Measurements from ENCODE around the gene SUPV3L1.
"Not testable (repeated sequence)": the region's sequence is repeated elsewhere in the genome, so short reads cannot be mapped to it uniquely, and the experiment has no call there.

SUPV3L1 gene

DNA sequence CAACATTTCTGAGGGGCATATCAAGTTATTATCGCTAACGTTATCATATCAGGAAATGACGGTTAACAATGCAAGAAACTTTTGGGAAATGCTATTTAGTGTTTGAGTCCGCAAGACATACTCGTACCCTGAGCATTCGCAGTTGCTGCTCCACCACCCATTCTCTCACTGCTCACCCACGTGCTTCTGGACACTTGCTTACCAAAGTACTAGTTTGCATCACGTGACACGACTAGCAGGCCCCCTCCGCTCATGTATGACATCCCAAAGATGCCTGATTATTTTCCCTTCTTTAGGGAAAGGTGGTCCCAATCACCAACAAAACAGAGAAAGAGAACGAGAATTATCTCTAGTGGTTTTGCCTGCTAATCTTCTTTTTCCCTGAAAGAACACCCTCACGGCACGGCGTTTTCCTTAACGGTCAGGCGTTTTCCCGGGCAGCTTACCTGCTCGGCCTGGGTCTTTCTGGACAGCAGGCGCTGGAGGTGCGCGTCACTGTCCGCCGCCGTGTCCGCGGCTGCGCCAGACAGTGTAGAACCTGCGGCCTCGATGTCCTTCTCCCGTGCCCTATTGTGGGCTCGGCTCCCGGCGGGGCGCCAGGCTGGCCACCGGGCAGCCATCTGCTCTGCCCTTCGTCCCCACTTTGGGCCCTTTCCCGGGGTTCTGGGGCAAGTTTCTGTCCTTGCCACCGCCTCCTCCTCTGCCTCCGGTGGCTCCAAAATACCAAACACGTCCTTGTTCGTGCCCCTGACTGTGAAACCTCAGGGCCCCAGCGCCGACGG is at the start of gene SUPV3L1:
Gene SUPV3L1 (plus strand): TSS at position 492 of the 782 bp plus-strand sequence. CDS start 58 bp downstream, at position 550.
- in situ Hi-C loops (cut with MboI; ENCODE audit: low sequenced_read_pairs) = no loop called here

DNA sequence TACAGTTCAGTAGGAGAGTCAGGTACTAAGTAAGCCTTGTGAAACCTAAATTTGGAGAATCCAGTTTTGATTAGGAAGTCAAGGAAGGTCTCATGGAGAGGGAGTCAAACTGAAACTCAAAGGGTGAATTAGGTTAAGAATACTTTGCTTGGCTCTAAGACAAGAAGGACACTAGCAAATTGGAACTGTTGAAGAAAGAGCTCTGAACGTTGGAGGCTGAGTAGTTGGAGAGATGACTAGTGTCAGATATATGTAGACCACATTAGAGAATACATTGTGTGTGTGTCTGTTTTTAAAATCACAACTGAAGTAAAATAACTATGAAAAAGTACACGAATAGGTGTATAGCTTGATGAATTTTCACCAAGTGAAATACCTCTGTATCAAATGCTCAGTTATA is 49.8 kb upstream of the SUPV3L1 start:
- in situ Hi-C loops (cut with MboI; ENCODE audit: low sequenced_read_pairs) = no loop called here

DNA sequence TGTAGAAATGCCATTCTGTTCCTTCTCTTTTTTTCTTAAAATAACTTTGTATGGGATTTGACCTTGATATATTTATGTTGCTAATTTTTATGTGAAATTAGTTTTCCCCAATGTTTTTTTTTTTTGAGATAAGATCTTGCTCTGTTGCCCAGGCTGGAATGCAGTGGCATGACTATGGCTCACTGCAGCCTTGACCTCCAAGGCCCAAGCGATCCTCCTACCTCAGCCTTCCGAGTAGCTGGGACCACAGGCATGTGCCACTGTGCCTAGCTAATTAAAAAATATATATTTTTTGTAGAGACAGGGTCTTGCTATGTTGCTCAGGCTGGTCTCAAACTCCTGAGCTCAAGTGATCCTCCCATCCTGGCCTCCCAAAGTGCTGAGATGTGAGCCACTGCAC is 40.1 kb upstream of the SUPV3L1 start:
- in situ Hi-C loops (cut with MboI; ENCODE audit: low sequenced_read_pairs) = no loop called here

DNA sequence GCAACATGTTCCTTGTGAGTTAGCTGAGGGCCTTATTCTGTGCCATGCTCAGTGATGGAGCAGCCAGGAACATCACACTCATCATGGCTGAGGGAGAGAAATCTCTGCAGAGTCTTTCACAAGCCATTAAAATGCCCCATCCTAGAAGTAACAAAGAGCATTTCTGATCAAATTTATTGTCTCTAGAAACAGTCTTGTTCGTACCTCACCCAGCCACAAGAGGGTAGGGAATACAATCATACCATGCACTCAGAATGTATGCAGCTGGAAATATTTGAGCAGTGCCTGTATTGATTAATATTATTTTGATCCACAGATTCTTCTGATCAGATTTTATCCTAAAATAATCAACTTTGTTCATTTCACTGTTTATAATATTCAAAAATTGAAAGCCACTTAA is 38.7 kb upstream of the SUPV3L1 start:
- in situ Hi-C loops (cut with MboI; ENCODE audit: low sequenced_read_pairs) = no loop called here

DNA sequence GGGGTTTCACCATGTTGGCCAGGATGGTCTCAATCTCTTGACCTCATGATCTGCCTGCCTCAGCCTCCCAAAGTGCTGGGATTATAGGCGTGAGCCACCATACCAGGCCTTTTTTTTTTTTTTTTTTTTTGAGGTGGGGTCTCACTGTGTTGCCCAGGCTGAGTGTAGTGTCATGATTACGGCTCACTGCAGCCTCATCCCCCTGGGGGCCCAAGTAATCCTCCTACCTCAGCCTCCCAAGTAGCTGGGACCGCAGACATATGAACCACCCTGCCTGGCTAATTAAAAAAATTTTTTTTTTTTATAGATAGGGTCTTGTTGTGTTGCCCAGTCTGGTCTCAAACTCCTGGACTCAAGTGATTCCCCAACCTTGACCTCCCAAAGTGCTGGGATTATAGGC is 38.0 kb upstream of the SUPV3L1 start:
- in situ Hi-C loops (cut with MboI; ENCODE audit: low sequenced_read_pairs) = not testable (repeated sequence)

DNA sequence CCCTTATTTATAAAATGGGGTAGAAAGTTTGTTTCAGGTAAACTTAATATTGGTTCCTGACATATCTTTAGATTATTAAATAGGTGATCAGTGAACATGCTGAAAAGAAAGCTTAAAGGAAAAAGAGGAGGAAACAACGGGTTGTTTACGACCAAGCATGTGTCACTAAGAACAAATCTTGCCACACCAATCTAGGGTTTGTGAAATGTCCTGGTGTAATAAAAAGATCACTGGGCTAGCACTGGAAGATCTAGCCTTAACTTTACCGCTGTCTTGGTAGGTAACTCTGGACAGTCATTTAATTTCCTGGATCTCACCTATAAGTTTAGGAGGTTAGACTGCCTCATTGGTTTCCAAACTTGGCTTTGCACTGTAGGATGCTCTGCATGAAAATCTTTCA is 37.1 kb upstream of the SUPV3L1 start:
- in situ Hi-C loops (cut with MboI; ENCODE audit: low sequenced_read_pairs) = no loop called here

DNA sequence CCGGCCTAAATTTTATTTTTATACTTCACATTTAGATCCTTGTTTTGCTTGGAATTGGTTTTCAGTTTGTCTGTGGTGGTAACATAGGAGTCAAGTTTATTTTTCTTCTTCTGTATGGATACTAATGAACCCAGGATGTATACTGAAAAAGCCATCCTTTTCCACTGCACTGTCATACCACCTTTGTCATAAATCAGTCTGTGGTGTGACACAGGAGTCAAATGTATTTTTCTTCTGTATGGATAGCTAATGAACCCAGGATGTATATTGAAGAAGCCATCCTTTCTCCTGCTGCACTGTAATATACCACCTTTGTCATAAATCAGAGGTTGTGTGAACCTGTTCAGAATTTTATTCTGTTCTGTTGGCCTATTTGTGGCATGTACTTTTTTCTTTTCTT is 34.7 kb upstream of the SUPV3L1 start:
- in situ Hi-C loops (cut with MboI; ENCODE audit: low sequenced_read_pairs) = no loop called here

DNA sequence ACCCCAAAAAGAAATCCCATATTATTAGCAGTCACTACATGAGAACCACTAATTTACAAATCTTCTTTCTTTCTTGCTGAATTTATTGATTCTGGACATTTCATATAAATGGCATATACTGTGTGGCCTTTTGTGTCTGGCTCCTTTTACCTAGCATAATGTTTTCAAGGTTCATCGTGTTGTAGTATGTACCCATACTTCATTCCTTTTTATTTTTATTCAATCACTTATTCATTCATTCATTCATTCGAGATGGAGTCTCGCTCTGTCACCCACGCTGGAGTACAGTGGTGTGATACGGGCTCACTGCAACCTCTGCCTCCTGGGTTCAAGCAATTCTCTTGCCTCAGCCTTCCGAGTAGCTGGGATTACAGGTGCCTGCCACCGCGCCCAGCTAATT is 34.2 kb upstream of the SUPV3L1 start:
- in situ Hi-C loops (cut with MboI; ENCODE audit: low sequenced_read_pairs) = no loop called here

DNA sequence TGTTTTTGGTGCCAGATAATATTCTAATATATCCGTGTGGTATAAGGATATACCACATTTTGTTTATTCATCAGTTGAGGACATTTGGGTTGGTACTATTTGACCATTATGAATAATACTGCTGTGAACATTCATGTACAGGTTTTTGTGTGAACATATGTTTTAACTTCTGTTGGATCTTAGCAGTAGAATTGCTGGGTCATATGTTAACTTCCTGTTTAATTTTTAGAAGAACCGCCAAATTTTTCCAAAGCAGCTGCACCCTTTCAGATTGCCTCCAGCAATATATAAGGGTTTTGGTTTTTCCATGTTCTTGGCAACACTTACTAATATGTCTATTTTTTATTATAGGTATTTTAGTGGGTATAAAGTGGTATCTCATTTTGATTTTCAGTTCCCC is 33.3 kb upstream of the SUPV3L1 start:
- in situ Hi-C loops (cut with MboI; ENCODE audit: low sequenced_read_pairs) = no loop called here

DNA sequence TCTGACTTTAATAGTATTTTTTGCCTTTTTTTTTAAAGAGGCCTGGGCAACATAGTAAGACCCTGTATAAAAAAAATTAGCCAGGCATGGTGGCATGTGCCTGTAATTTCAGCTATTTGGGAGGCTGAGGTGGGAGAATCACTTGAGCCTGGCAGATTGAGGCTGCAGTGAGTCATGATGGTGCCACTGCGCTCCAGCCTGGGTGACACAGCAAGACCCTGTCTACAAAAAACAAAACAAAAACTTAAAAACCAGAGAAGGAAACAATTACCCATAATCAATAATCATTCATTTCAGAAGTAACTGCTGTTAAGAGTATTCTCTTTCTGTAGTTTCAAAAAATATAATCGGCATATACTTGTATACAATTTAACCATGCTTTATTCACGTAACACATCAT is 28.1 kb upstream of the SUPV3L1 start:
- in situ Hi-C loops (cut with MboI; ENCODE audit: low sequenced_read_pairs) = no loop called here

DNA sequence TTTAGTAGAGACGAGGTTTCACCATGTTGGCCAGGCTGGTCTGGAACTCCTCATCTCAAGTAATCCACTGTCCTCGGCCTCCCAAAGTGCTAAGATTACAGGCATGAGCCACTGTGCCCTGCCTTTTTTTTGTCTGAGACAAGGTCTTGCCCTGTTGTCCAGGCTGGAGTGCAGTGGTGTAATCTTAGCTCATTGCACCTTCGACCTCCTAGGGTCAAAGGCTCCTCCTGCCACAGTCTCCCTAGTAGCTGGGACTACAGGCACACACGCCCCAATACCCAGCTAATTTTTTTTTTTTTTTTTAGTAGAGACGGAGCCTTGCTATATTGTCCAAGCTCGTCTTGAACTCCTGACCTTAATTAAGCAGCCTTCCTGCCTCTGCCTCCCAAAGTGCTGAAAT is 26.8 kb upstream of the SUPV3L1 start:
- in situ Hi-C loops (cut with MboI; ENCODE audit: low sequenced_read_pairs) = no loop called here

DNA sequence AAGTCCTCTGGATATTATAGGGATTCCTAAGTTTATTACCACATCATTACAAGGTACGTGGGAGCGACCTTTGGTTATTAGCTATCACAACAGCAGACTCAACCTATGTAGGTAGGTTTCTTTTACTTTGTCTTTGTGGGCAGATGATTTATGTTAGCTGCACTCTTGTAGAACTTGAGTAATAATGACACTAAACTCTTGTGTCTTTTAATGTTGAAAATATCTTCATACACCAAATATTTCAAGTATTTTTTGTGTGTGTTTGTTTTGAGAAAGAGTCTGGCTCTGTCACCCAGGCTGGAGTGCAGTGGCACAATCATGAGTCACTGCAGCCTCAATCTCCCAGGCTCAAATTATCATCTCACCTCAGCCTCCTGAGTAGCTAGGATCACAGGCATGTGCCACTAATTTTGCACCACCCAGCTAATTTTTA is 19.2 kb upstream of the SUPV3L1 start:
- in situ Hi-C loops (cut with MboI; ENCODE audit: low sequenced_read_pairs) = no loop called here

DNA sequence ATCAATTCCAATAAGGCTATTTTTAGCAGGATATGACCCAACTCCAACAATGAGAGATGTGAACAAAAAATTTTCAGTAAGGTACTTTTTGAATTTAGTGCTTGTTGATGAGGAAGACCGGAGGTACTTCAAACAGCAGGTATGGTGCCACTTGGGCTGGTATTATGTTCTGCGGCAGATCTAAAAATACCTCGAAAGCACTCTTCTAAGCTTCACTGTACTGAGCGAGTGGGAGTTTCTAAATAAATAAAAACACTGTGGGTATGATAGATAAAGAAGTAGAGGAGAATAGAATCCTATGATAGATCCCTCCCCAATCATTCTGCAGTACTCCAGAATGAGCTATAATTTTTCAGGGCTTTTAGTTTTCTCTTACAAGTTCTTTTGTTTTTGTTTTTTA is 11.5 kb upstream of the SUPV3L1 start:
- in situ Hi-C loops (cut with MboI; ENCODE audit: low sequenced_read_pairs) = no loop called here

DNA sequence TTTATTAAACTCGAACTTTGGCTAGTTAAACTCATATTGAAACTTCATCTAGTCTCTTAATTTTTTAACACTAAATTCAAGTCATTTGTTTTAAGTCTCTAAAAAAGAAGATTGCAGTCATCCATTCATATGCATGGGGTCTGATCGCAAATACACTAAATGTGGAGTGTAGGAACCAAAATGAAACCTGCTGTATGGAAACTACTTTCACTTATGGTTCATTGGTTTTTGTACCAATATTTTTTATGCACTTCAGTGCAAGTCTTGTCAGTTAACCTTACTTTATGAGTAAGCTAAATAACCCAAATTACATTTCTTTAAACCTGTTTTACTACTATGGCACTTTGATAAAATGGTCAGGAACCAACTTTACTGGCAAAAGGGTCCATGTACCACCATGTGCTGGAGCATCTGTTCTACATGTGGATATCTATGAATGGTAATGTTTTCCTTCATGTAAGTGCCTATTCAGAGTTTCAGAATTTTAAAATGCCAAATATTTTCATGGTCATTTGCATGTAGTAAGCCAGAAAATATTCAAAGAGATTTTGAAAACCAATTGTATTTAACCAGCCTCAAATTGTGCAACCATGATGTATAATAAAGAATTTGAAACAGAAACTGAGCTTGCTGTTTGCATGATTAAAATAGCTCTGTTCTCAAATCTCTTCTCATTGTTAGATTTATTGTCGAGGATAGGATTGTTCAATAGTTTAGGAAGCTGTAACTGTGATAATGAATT is 7.6 kb upstream of the SUPV3L1 start:
- in situ Hi-C loops (cut with MboI; ENCODE audit: low sequenced_read_pairs) = no loop called here

DNA sequence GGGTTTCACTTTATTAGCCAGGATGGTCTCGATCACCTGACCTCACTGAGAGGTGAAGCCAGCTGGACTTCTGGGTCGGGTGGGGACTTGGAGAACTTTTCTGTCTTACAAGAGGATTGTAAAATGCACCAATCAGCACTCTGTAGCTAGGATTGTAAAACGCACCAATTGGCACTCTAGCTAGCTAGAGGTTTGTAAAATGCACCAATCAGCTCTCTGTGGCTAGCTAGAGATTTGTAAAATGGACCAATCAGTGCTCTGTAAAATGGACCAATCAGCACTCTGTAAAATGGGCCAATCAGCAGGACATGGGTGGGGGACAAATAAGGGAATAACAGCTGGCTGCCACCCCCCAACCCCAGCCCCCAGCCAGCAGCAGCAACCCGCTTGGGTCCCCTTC is 4.7 kb upstream of the SUPV3L1 start:
- in situ Hi-C loops (cut with MboI; ENCODE audit: low sequenced_read_pairs) = not testable (repeated sequence)

DNA sequence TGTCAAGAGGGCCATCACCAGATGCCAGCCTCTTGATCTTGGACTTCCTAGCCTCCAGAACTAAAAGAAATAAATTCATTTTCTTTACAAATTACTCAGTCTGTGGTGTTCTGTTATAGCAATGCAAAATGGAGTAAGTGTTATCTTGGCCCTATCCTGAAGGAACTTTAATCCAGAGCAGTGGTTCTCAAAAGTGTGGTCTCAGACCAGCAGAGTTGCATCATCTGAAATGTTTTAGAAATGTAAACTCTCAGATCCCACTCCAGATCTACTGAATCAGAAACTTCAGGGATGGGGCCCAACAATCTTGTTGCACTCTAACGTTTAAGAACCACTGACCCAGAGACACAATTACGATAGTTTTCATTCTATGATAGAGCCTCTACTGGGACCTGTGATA is 3.2 kb upstream of the SUPV3L1 start:
- in situ Hi-C loops (cut with MboI; ENCODE audit: low sequenced_read_pairs) = no loop called here

DNA sequence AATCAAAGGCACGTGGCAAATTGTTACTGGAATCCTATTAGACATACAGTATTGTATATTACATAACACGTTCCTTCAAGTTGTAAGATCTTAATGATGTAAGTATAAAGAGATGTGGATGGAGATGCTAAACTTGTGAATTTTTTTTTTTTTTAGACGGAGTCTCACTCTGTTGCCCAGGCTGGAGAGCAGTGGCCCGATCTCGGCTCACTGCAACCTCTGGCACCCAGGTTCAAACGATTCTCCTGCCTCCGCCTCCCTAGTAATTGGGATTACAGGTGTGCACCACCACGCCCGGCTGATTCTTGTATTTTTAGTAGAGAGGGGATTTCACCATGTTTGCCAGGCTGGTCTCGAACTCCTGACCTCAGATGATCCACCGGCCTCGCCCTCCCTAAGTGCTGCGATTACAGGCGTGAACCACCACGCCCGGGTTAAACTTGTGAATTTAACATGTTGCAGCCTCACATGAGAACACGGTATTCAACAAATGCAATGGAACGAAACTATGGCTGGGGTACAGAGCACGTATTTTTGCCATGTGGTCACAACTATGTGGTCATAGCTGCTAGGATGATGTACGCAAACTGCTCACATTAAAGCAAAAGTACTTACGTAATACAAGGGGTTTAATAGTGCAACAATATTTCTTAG is 818 bp upstream of the SUPV3L1 start:
- in situ Hi-C loops (cut with MboI; ENCODE audit: low sequenced_read_pairs) = no loop called here

DNA sequence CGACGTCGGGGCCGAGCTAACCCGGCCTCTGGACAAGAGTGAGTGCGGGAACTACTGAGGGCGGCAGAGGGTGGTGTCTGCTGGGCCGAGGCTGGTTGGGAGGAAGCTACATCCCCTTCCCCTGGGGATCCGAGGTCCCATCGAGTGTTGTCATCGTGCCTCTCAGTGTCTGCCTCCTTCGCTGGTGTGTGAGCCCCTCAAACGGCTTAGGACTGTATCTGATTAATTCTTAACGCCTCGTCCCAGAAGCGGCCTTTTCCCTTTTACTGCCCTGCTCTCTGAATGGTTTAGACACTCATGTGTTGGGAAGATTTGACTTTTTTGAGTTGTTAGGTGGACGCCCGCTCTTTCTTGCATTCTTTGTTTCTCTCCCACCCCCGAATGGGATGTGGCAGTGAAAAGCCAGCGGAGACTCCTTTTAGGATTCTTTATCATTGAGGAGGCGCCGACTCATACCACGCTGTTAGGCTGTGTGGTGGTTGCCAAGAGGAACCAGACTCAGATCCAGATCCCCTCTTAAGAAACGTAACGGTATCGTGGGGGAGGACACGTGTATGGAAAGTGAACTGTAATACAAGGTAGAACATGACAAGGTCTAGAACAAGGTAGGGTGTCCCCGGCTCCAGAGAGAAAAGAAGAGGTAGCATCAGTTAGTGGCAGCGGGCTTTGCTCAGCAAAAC is 631 bp downstream of the SUPV3L1 start:
- in situ Hi-C loops (cut with MboI; ENCODE audit: low sequenced_read_pairs) = no loop called here

DNA sequence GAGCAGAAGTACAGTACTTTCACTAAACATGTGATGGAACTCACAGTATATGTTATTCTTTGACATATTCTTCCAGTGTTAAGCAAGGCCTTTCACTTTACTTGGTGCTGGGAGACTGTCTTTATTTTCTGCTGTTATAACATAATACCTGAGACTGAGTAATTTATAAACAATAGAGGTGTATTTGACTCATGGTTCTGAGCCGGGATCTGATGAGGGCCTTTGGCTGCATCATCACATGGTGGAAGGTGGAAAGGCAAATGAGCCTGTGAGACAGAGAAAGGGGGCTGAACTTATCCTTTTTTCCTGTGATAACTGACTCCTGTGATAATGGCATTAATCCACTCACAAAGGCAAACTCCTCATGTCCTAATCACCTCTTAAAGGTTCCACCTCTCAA is 1.4 kb downstream of the SUPV3L1 start:
- in situ Hi-C loops (cut with MboI; ENCODE audit: low sequenced_read_pairs) = no loop called here

DNA sequence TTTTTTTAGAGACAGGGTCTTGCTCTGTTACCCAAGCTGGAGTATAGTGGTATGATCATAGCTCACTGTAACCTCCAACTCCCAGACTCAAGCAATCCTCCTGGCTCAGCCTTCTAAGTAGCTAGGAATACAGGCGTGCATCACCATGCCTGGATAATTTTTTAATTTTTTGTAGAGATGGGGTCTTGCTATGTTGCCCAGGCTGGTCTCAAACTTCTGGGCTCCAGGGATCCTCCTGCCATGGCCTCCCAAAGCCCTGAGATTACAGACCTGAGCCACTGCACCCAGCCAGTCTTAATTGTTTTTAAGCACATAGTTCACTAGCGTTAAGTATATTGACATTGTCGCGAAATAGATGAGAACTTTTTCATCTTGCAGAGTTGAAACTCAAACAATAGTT is 2.0 kb downstream of the SUPV3L1 start:
- in situ Hi-C loops (cut with MboI; ENCODE audit: low sequenced_read_pairs) = no loop called here

DNA sequence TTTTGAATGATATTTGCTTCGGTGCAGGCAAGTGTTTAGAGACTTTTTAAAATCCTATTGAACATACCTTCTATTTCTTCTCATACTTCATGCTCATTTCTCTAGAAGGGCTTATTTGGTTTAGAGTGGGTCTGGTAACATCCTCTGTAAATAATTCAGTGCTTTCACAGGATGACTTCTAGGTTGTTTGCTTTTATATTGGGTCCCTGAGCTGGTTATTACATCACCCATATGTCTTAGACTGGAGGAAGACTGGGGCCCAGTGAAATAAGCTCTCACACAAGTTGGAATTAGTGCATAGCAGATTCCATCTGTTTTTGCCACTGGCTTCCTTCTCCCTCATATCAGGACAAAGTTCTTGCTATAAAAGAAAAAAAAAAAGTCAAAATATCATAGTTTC is 6.5 kb downstream of the SUPV3L1 start:
- in situ Hi-C loops (cut with MboI; ENCODE audit: low sequenced_read_pairs) = no loop called here

Measured in hTERT RPE-1 (cell line).